ENCODE results near the gene TGFB1. TPM values are rescaled to one million over a fixed set of nuclear protein-coding genes. Genes with fewer than 3 reads are reported as not detected.

TGFB1 gene
- total and polyA plus RNA-seq, 2 of the 13 experiments (the other 11 are each of a cell fraction or from before 2014, with no cell fraction given): 4.1 to 5.4 TPM

GRCh38 chr19:41355035-41355434 is 1.3 kb upstream of the TGFB1 start:
- H3K36me3 ChIP-seq (replicated peaks in 1 of 2; ENCODE audit: control insufficient read depth in 1 of 2, insufficient read depth in 2 of 2, low read length in 2 of 2): no peaks in the 10 kb centered on the region
- H3K27ac ChIP-seq (ENCODE audit: extremely low read length, insufficient read depth, low read length): no peak overlapping the region
- H2AFZ ChIP-seq (ENCODE audit: low read length): no peak overlapping the region
- in situ Hi-C loops (cut with HindIII; ENCODE audit: extremely low pct_ligation_motif_present, low pct_unique_long_range_greater_than_20kb): no loop called here
- no peak for FAIRE-seq
- no peaks in the 10 kb centered on the region for H3K9me3 ChIP-seq (ENCODE audit: low read length)
- H3K27me3 ChIP-seq (ENCODE audit: control insufficient read depth in 1 of 2, insufficient read depth in 2 of 2, low read length in 2 of 2): no peaks in the 10 kb centered on the region; a peak in 2 of 5 replicates
- no peak overlapping the region for H3K4me3 ChIP-seq (replicated peaks in 1 of 3; ENCODE audit: insufficient read depth in 1 of 3, low read depth in 2 of 3, low read length in 3 of 3)
- H3K4me2 ChIP-seq (ENCODE audit: low read depth, low read length): no peak overlapping the region
- POLR2A ChIA-PET: interaction anchor here (2.3 to 2.4 kb wide), 2 partner anchors 9 to 33 kb away, joined by 7 to 13 read pairs; partner anchors contain the start of gene B9D2
- no peak for DNase-seq (ENCODE audit: low spot score)
- no peak for TF ChIP-seq HNF4A (CRISPR knock-in tag; IDR thresholded peaks at IDR 0.05)
- no peak for TF ChIP-seq CBX5 (CRISPR knock-in tag; IDR thresholded peaks at IDR 0.05; ENCODE audit: borderline replicate concordance)
- TF ChIP-seq ZFP1 (CRISPR knock-in tag; IDR thresholded peaks at IDR 0.05): no peak
- TF ChIP-seq JUNB (CRISPR knock-in tag; IDR thresholded peaks at IDR 0.05; ENCODE audit: borderline replicate concordance): no peak
- no peak for TF ChIP-seq HNF4G (IDR thresholded peaks at IDR 0.05; ENCODE audit: borderline replicate concordance, low read depth, low read length)
- no peak for TF ChIP-seq HNF4G (CRISPR knock-in tag; IDR thresholded peaks at IDR 0.05; ENCODE audit: borderline replicate concordance, low read depth)
- no TSS peak for BruUV-seq (replicated peaks)
- peaks cover 27% of the 10 kb centered on the region for H3K79me2 ChIP-seq (ENCODE audit: insufficient read depth, low read length)
- CTCF ChIA-PET (ENCODE audit: low intra/inter-chr PET ratio, low total read pairs): no interaction called here
- peaks cover 9% of the 10 kb centered on the region; the same call in 1 of the 2 replicates for H4K20me1 ChIP-seq (ENCODE audit: insufficient read depth, low read length)
- WGBS (ENCODE audit: low lambda C conversion rate): 94% methylated on average over 1 of the region's 1 CpG
- ATAC-seq: no peak
- H3K9ac ChIP-seq (ENCODE audit: insufficient read depth, low read depth, low read length): no peak overlapping the region
- peaks cover 21% of the 10 kb centered on the region for H3K4me1 ChIP-seq (ENCODE audit: insufficient read depth, low read length)
- intact Hi-C loops (cut with micrococcal nuclease; ENCODE audit: unreplicated experiment): no loop called here

DNA sequence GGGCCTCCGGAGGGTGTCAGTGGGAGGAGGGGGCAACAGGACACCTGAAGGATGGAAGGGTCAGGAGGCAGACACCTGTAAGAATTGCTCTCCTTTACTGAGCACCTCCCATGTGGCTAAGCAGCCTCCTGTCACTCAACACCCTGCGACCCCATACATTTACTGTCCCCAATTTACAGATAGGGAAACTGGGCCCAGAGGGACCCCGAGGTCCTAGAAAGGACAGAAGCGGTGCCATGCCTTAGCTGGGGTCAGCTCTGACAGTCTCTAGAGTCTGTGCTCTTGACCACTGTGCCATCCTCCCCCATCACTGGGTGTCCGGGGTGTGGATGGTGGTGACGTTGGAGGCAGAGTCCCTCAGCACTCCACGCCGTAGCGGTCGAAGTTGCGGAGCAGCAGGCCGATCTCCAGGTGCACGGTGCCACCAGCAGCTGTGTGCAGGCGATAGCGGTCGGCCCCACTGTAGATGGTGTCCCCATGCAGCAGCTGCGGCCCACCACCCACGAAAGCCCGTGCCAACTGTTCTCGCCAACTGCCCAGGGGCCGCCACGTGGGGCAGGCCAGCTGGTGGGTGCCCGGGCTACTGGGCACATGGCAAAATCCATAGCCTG is 726 bp upstream of the TGFB1 start:
- no peak overlapping the region for H3K27ac ChIP-seq (ENCODE audit: extremely low read length, insufficient read depth, low read length)
- TF ChIP-seq TBP (CRISPR knock-in tag; IDR thresholded peaks at IDR 0.05) (no peak), KLF13 (CRISPR knock-in tag; IDR thresholded peaks at IDR 0.05) (no peak), SYNCRIP (IDR thresholded peaks at IDR 0.05; ENCODE audit: insufficient read depth, low read depth, low read length) (no peak), ZNF574 (CRISPR knock-in tag; IDR thresholded peaks at IDR 0.05) (no peak)
- TF ChIP-seq, protein P1, sequence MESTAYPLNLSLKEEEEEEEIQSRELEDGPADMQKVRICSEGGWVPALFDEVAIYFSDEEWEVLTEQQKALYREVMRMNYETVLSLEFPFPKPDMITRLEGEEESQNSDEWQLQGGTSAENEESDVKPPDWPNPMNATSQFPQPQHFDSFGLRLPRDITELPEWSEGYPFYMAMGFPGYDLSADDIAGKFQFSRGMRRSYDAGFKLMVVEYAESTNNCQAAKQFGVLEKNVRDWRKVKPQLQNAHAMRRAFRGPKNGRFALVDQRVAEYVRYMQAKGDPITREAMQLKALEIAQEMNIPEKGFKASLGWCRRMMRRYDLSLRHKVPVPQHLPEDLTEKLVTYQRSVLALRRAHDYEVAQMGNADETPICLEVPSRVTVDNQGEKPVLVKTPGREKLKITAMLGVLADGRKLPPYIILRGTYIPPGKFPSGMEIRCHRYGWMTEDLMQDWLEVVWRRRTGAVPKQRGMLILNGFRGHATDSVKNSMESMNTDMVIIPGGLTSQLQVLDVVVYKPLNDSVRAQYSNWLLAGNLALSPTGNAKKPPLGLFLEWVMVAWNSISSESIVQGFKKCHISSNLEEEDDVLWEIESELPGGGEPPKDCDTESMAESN (CRISPR knock-in tag; conservative IDR thresholded peaks at IDR 0.05): no peak; the same call in 1 of the 2 replicates
- TF ChIP-seq, protein P2, sequence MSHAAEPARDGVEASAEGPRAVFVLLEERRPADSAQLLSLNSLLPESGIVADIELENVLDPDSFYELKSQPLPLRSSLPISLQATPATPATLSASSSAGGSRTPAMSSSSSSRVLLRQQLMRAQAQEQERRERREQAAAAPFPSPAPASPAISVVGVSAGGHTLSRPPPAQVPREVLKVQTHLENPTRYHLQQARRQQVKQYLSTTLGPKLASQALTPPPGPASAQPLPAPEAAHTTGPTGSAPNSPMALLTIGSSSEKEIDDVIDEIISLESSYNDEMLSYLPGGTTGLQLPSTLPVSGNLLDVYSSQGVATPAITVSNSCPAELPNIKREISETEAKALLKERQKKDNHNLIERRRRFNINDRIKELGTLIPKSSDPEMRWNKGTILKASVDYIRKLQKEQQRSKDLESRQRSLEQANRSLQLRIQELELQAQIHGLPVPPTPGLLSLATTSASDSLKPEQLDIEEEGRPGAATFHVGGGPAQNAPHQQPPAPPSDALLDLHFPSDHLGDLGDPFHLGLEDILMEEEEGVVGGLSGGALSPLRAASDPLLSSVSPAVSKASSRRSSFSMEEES (CRISPR knock-in tag; IDR thresholded peaks at IDR 0.05): 0 out of 2 replicates have a peak, but pooled peaks have one; percentile 10

More for the DNA sequence above, 726 bp upstream of the TGFB1 start:
- Histone ChIP-seq H3K79me2 (ENCODE audit: insufficient read depth, low read length) (peaks cover 29% of the 10 kb centered on the region), H3K4me3 (replicated peaks in 1 of 3; ENCODE audit: insufficient read depth in 1 of 3, low read depth in 2 of 3, low read length in 3 of 3) (peak overlapping the region; percentile 27 to 95 (median 95); a peak in 5 of 6 replicates), H3K36me3 (replicated peaks in 1 of 2; ENCODE audit: control insufficient read depth in 1 of 2, insufficient read depth in 2 of 2, low read length in 2 of 2) (no peaks in the 10 kb centered on the region), H3K4me2 (ENCODE audit: low read depth, low read length) (peak overlapping the region; percentile 77), H4K20me1 (ENCODE audit: insufficient read depth, low read length) (peaks cover 12% of the 10 kb centered on the region; the same call in 1 of the 2 replicates), H3K4me1 (ENCODE audit: insufficient read depth, low read length) (peaks cover 27% of the 10 kb centered on the region), H2AFZ (ENCODE audit: low read length) (no peak overlapping the region), H3K27me3 (ENCODE audit: control insufficient read depth in 1 of 2, insufficient read depth in 2 of 2, low read length in 2 of 2) (no peaks in the 10 kb centered on the region; a peak in 2 of 5 replicates), H3K9me3 (ENCODE audit: low read length) (no peaks in the 10 kb centered on the region), H3K9ac (ENCODE audit: insufficient read depth, low read depth, low read length) (peak overlapping the region; percentile 66)
- DNase-seq (ENCODE audit: low spot score) (no peak), ATAC-seq (no peak), FAIRE-seq (no peak)
- ChIA-PET CTCF (ENCODE audit: low intra/inter-chr PET ratio, low total read pairs) (interaction anchor here (2.3 kb wide), 1 partner anchor 33 kb away, joined by 12 read pairs; no protein-coding TSS in a partner anchor), POLR2A (interaction anchor here (2.3 to 2.4 kb wide), 2 partner anchors 9 to 32 kb away, joined by 7 to 13 read pairs; partner anchors contain the start of gene B9D2)
- in situ Hi-C loops (cut with HindIII; ENCODE audit: extremely low pct_ligation_motif_present, low pct_unique_long_range_greater_than_20kb): loop anchor here (5.0 kb wide), 1 partner anchor 42 kb away; the partner anchor contains the start of gene CCDC97
- WGBS (ENCODE audit: low lambda C conversion rate): 95% methylated on average over 14 of the region's 23 CpGs
- TSS peak; percentile 38 for BruUV-seq (replicated peaks)
- intact Hi-C loops (cut with micrococcal nuclease; ENCODE audit: unreplicated experiment): no loop called here

Data from HepG2 (cell line).